WTC11 (cell line): Measurements from ENCODE around the gene HOXD1. TPM values are rescaled to one million over a fixed set of nuclear protein-coding genes. Genes with fewer than 3 reads are reported as not detected.

ENCODE experiments used
- ATAC-seq: fragments of 200-7000 bp; cut with Tn5 transposase; 2 replicates; pipeline ENCODE4 v1.10.0; 2021; ENCODE audit warnings: mild to moderate bottlenecking, moderate library complexity
- CTCF ChIA-PET: fragments of 300-600 bp; sonication (Branson Sonifier 250); formaldehyde crosslinking; loops from one replicate; lab custom pipeline; 2021; ENCODE audit warnings: antibody characterized with exemption; lab: Charles Lee
- POLR2A ChIA-PET: fragments of 350-600 bp; sonication (Branson Sonifier 250); formaldehyde crosslinking; loops from one replicate; lab custom pipeline; 2021; ENCODE audit warnings: antibody characterized with exemption; lab: Charles Lee
- DNase-seq: peaks from one replicate; pipeline ENCODE4 v3.0.0; 2021; ENCODE audit warnings: low spot score
- H3K27ac Mint-ChIP-seq: 2 replicates; pipeline ENCODE4 v1.8.0; 2021; ENCODE audit warnings: mixed read lengths
- H3K27me3 Mint-ChIP-seq: 2 replicates; pipeline ENCODE4 v1.8.0; 2021; ENCODE audit warnings: low read depth, mild to moderate bottlenecking, moderate library complexity, mixed read lengths
- H3K36me3 Mint-ChIP-seq: 2 replicates; pipeline ENCODE4 v1.8.0; 2021; ENCODE audit warnings: mixed read lengths
- H3K4me1 Mint-ChIP-seq: 2 replicates; pipeline ENCODE4 v1.8.0; 2022; ENCODE audit warnings: mixed read lengths
- H3K4me3 Mint-ChIP-seq: 2 replicates; pipeline ENCODE4 v1.8.0; 2021; ENCODE audit warnings: mild to moderate bottlenecking, moderate library complexity, mixed read lengths
- H3K9me3 Mint-ChIP-seq: 2 replicates; pipeline ENCODE4 v1.8.0; 2021; ENCODE audit warnings: mixed read lengths
- ESRRA ChIP-seq: sonication (generic); formaldehyde crosslinking; IDR thresholded peaks from 2 replicates; pipeline ENCODE4 v1.8.1; 2022; ENCODE audit warnings: mild to moderate bottlenecking, missing genetic modification reagents, borderline replicate concordance
- FOXK1 ChIP-seq: sonication (generic); formaldehyde crosslinking; IDR thresholded peaks from 2 replicates; pipeline ENCODE4 v1.8.0; 2022; ENCODE audit warnings: mild to moderate bottlenecking, moderate library complexity, missing genetic modification reagents
- GRHL2 ChIP-seq: fragments of 250-450 bp; sonication (Bioruptor Pico); IDR thresholded peaks from 2 replicates; pipeline ENCODE4 v1.8.0; 2022; ENCODE audit warnings: mild to moderate bottlenecking, moderate library complexity; ENCODE audit not compliant: insufficient replicate concordance, severe bottlenecking
- JUN ChIP-seq: sonication (generic); formaldehyde crosslinking; IDR thresholded peaks from 2 replicates; pipeline ENCODE4 v1.8.0; 2023; ENCODE audit warnings: mild to moderate bottlenecking, missing genetic modification reagents
- NR2C2 ChIP-seq: sonication (generic); formaldehyde crosslinking; IDR thresholded peaks from 2 replicates; pipeline ENCODE4 v1.8.0; 2022; ENCODE audit warnings: mild to moderate bottlenecking, missing genetic modification reagents
- NR3C1 ChIP-seq: sonication (generic); formaldehyde crosslinking; conservative IDR thresholded peaks from 2 replicates; pipeline ENCODE4 v1.8.1; 2023; ENCODE audit warnings: low read depth, mild to moderate bottlenecking, missing genetic modification reagents
- TCF7 ChIP-seq: sonication (generic); formaldehyde crosslinking; IDR thresholded peaks from 2 replicates; pipeline ENCODE4 v1.8.0; 2022; ENCODE audit warnings: mild to moderate bottlenecking, low read depth, missing genetic modification reagents, moderate library complexity
- ZNF121 ChIP-seq: sonication (generic); formaldehyde crosslinking; IDR thresholded peaks from 2 replicates; pipeline ENCODE4 v1.8.0; 2023; ENCODE audit warnings: missing genetic modification reagents
- ZNF138 ChIP-seq: sonication (generic); formaldehyde crosslinking; conservative IDR thresholded peaks from 2 replicates; pipeline ENCODE4 v1.8.1; 2022; ENCODE audit warnings: mild to moderate bottlenecking, moderate library complexity, missing genetic modification reagents
- ZNF219 ChIP-seq: sonication (generic); formaldehyde crosslinking; IDR thresholded peaks from 2 replicates; pipeline ENCODE4 v1.8.0; 2023; ENCODE audit warnings: missing genetic modification reagents, mild to moderate bottlenecking, borderline replicate concordance
- ZNF281 ChIP-seq: sonication (generic); formaldehyde crosslinking; IDR thresholded peaks from 2 replicates; pipeline ENCODE4 v1.8.0; 2023; ENCODE audit warnings: mild to moderate bottlenecking, missing genetic modification reagents
- ZNF317 ChIP-seq: sonication (generic); formaldehyde crosslinking; IDR thresholded peaks from 2 replicates; pipeline ENCODE4 v1.8.1; 2023; ENCODE audit warnings: low read depth, mild to moderate bottlenecking, moderate library complexity, missing genetic modification reagents, borderline replicate concordance
- ZNF416 ChIP-seq: fragments of 250-450 bp; sonication (Bioruptor Pico); IDR thresholded peaks from 2 replicates; pipeline ENCODE4 v1.9.0; 2021; ENCODE audit warnings: mild to moderate bottlenecking, inconsistent platforms
- total RNA-seq: library from RNA; stranded (reverse); gene quantifications from 3 replicates; pipeline ENCODE4 v1.2.3, GENCODE V29; 2021
- TF ChIP-seq, protein P1 (sequence below): fragments of 250-450 bp; sonication (Bioruptor Pico); IDR thresholded peaks from 2 replicates; pipeline ENCODE4 v1.9.0; 2021; ENCODE audit warnings: mild to moderate bottlenecking
- TF ChIP-seq, protein P2 (sequence below): sonication (generic); formaldehyde crosslinking; IDR thresholded peaks from 2 replicates; pipeline ENCODE4 v1.8.1; 2022; ENCODE audit warnings: mild to moderate bottlenecking, missing genetic modification reagents, moderate library complexity, borderline replicate concordance
- TF ChIP-seq, protein P3 (sequence below): fragments of 250-450 bp; sonication (Bioruptor Pico); IDR thresholded peaks from 2 replicates; pipeline ENCODE4 v1.9.0; 2021; ENCODE audit warnings: mild to moderate bottlenecking
- TF ChIP-seq, protein P4 (sequence below): sonication (generic); formaldehyde crosslinking; IDR thresholded peaks from 2 replicates; pipeline ENCODE4 v1.8.1; 2023; ENCODE audit warnings: mild to moderate bottlenecking, missing genetic modification reagents, moderate library complexity
- TF ChIP-seq, protein P5 (sequence below): fragments of 250-450 bp; sonication (Bioruptor Pico); IDR thresholded peaks from 2 replicates; pipeline ENCODE4 v1.8.0; 2021; ENCODE audit warnings: mild to moderate bottlenecking
- TF ChIP-seq, protein P6 (sequence below): sonication (generic); formaldehyde crosslinking; IDR thresholded peaks from 2 replicates; pipeline ENCODE4 v1.8.1; 2022; ENCODE audit warnings: mild to moderate bottlenecking, moderate library complexity, missing genetic modification reagents

HOXD1 gene
- total RNA-seq, 1 experiment from 2014 or later: 0.22 TPM

GRCh38 chr2:176172007-176172894 is 16.2 kb upstream of the HOXD1 start (continued):
- 0 out of 2 replicates have a peak, but pooled peaks have one; percentile 3 for TF ChIP-seq TCF7 (CRISPR knock-in tag)
- TF ChIP-seq, protein P1, sequence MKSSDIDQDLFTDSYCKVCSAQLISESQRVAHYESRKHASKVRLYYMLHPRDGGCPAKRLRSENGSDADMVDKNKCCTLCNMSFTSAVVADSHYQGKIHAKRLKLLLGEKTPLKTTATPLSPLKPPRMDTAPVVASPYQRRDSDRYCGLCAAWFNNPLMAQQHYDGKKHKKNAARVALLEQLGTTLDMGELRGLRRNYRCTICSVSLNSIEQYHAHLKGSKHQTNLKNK (CRISPR knock-in tag): no peak
- TF ChIP-seq, all 79 proteins: peak for 4

DNA sequence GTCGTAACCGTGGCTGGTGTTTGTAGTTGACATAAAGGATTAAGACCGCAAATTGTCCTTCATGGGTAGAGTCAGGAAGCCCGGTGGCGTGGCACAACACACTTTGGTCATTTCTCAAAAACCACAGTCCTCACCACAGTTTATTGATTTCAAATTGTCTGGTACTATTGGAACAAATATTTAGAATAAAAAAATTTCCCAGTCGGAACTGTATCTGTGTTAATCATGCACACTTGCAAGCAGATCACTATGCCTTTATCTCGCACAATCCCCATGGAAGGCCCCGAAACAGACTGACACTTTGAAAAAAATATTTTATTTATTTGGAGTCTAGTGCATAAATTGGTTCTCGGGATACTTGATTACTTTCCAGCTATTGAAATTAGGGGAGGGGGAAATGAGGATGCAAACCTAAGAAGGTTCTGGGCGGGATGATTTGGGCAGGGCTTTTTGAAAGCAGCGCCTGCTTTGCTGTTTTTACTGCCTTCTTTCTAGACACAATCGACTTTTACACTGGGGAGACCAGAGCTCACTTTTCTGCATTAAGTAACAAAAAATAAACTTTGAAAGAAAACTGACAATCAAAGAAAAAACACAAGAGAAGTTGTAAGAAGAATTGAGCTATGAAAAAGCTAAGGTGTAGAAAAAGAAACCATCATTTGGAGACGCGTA is 15.4 kb upstream of the HOXD1 start:
- Mint-ChIP-seq H3K4me1 (peaks cover 46% of the 10 kb centered on the region), H3K27ac (no peak overlapping the region)
- CTCF ChIA-PET: no interaction called here

DNA sequence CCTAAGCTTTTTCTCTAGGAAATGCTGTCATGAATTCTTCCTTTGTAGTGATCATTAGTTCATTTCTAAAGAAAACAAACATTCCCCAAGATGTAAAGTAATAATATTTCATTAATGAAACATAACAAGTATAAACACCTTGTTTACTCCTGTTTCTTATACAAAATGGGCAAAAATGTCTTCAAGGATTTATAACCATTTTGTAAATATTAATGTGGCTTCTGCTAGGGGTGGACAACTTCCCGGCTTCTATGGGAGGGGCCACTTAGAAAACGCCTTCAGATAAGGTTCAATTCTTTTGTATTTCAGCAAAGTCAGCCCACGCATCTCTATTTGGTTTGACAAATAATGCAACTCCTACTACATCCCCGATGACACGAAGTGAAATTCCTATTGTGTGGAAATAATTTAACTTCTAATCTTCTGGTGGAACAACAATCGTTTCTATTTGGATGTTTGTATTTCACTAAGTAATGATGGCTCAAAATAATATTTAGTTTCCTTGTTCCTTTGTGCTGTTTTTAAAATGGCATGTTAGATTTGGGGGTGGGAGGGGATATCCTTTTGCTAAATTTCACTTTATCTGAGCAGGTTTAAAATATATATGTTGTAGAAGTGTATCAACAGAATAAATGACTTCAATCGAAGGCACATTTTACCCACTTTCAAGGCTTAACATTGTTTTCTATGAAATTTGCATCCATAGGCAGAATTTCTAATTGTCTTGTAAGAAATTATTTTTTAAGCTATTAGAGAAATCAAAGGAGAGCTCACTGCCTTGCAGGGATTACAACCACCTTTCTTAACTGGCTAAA is 14.7 kb upstream of the HOXD1 start:
- ChIA-PET POLR2A (interaction anchor here (0.6 to 1.8 kb wide), 2 partner anchors 11 to 1077 kb away, joined by 3 to 5 read pairs; no protein-coding TSS in a partner anchor), CTCF (interaction anchor here (0.6 to 5.5 kb wide), 3 partner anchors 33 to 643 kb away, joined by 3 to 31 read pairs (median 4); no protein-coding TSS in a partner anchor)
- Mint-ChIP-seq H3K9me3 (no peaks in the 10 kb centered on the region), H3K4me3 (no peak overlapping the region), H3K27ac (no peak overlapping the region), H3K4me1 (peaks cover 49% of the 10 kb centered on the region), H3K36me3 (peaks cover 4% of the 10 kb centered on the region; the same call in 1 of the 2 replicates), H3K27me3 (peaks cover 100% of the 10 kb centered on the region)
- ATAC-seq: no peak
- DNase-seq: no peak
- TF ChIP-seq, protein P2, sequence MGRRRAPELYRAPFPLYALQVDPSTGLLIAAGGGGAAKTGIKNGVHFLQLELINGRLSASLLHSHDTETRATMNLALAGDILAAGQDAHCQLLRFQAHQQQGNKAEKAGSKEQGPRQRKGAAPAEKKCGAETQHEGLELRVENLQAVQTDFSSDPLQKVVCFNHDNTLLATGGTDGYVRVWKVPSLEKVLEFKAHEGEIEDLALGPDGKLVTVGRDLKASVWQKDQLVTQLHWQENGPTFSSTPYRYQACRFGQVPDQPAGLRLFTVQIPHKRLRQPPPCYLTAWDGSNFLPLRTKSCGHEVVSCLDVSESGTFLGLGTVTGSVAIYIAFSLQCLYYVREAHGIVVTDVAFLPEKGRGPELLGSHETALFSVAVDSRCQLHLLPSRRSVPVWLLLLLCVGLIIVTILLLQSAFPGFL (CRISPR knock-in tag): no peak
- no peak for TF ChIP-seq ZNF281
- TF ChIP-seq, protein P3, sequence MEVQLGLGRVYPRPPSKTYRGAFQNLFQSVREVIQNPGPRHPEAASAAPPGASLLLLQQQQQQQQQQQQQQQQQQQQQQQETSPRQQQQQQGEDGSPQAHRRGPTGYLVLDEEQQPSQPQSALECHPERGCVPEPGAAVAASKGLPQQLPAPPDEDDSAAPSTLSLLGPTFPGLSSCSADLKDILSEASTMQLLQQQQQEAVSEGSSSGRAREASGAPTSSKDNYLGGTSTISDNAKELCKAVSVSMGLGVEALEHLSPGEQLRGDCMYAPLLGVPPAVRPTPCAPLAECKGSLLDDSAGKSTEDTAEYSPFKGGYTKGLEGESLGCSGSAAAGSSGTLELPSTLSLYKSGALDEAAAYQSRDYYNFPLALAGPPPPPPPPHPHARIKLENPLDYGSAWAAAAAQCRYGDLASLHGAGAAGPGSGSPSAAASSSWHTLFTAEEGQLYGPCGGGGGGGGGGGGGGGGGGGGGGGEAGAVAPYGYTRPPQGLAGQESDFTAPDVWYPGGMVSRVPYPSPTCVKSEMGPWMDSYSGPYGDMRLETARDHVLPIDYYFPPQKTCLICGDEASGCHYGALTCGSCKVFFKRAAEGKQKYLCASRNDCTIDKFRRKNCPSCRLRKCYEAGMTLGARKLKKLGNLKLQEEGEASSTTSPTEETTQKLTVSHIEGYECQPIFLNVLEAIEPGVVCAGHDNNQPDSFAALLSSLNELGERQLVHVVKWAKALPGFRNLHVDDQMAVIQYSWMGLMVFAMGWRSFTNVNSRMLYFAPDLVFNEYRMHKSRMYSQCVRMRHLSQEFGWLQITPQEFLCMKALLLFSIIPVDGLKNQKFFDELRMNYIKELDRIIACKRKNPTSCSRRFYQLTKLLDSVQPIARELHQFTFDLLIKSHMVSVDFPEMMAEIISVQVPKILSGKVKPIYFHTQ (CRISPR knock-in tag): no peak
- TF ChIP-seq JUN (CRISPR knock-in tag): no peak
- TF ChIP-seq ESRRA (CRISPR knock-in tag): no peak
- TF ChIP-seq ZNF121 (CRISPR knock-in tag): no peak

More for the DNA sequence above, 15.4 kb upstream of the HOXD1 start:
- no peak for DNase-seq
- Mint-ChIP-seq H3K9me3 (no peaks in the 10 kb centered on the region), H3K36me3 (peaks cover 4% of the 10 kb centered on the region; the same call in 1 of the 2 replicates), H3K27me3 (peaks cover 100% of the 10 kb centered on the region), H3K4me3 (peak overlapping the region; percentile 66)
- ATAC-seq: no peak
- no peak for TF ChIP-seq NR3C1 (CRISPR knock-in tag)
- TF ChIP-seq, protein P4, sequence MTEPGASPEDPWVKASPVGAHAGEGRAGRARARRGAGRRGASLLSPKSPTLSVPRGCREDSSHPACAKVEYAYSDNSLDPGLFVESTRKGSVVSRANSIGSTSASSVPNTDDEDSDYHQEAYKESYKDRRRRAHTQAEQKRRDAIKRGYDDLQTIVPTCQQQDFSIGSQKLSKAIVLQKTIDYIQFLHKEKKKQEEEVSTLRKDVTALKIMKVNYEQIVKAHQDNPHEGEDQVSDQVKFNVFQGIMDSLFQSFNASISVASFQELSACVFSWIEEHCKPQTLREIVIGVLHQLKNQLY (CRISPR knock-in tag): no peak
- TF ChIP-seq, protein P5, sequence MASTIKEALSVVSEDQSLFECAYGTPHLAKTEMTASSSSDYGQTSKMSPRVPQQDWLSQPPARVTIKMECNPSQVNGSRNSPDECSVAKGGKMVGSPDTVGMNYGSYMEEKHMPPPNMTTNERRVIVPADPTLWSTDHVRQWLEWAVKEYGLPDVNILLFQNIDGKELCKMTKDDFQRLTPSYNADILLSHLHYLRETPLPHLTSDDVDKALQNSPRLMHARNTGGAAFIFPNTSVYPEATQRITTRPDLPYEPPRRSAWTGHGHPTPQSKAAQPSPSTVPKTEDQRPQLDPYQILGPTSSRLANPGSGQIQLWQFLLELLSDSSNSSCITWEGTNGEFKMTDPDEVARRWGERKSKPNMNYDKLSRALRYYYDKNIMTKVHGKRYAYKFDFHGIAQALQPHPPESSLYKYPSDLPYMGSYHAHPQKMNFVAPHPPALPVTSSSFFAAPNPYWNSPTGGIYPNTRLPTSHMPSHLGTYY (CRISPR knock-in tag): no peak
- TF ChIP-seq, protein P2 (CRISPR knock-in tag): no peak
- TF ChIP-seq ZNF317 (CRISPR knock-in tag): no peak
- TF ChIP-seq ZNF219 (CRISPR knock-in tag): no peak
- no peak for TF ChIP-seq FOXK1 (CRISPR knock-in tag)
- no peak for TF ChIP-seq ESRRA (CRISPR knock-in tag)
- TF ChIP-seq ZNF416: no peak
- TF ChIP-seq GRHL2 (CRISPR knock-in tag): no peak
- TF ChIP-seq, protein P6, sequence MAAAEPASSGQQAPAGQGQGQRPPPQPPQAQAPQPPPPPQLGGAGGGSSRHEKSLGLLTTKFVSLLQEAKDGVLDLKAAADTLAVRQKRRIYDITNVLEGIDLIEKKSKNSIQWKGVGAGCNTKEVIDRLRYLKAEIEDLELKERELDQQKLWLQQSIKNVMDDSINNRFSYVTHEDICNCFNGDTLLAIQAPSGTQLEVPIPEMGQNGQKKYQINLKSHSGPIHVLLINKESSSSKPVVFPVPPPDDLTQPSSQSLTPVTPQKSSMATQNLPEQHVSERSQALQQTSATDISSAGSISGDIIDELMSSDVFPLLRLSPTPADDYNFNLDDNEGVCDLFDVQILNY (CRISPR knock-in tag): no peak
- TF ChIP-seq NR2C2 (CRISPR knock-in tag): no peak
- TF ChIP-seq ZNF138 (CRISPR knock-in tag): no peak
- POLR2A ChIA-PET: no interaction called here
